GM19463 (cell line): ENCODE data around the gene FKBP11.
A peak's percentile ranks its signal among the peaks of the same experiment; 100 is the strongest.
"Not testable (repeated sequence)": the region's sequence is repeated elsewhere in the genome, so short reads cannot be mapped to it uniquely, and the experiment has no call there.

ENCODE experiments used
- ATAC-seq: cut with Tn5 transposase; IDR thresholded peaks from one replicate; pipeline ENCODE4 v1.9.1; 2021; ENCODE audit warnings: mild to moderate bottlenecking, moderate library complexity; ENCODE audit not compliant: unreplicated experiment

The FKBP11 gene

DNA sequence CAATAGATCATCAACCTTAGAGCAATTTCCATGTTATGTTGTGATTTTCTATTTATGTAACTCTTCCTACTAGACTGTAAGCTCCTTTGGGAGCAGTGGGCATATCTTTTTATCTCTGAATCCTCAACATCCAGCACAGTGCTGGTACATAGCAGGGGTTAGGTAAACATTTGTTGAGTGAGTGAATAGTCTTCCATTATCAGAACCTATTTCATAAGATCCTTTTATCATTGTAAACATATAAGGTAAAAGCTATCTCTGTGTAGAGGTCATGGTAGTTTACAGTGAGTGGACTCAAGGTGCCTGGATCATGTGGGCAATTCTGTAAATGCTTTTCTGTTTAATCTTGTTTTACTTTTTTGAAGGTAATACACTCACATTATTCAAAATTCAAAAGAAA is 15.1 kb downstream of the FKBP11 start:
- no peak for ATAC-seq

DNA sequence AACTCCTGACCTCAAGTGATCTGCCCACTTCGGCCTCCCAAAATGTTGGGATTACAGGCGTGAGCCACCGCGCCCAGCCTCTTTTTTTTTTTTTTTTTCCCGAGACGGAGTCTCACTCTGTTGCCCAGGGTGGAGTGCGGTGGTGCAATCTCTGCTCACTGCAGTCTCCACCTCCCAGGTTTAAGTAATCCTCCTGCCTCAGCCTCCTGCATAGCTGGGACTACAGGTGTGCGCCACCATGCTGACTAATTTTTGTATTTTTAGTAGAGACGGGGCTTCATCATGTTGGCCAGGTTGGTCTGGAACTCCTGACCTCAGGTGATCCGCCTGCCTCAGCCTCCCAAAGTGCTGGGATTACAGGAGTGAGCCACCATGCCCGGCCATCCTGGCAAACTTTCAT is 15.6 kb downstream of the FKBP11 start:
- not testable (repeated sequence) for ATAC-seq

- ATAC-seq: no peak
Measured at GRCh38 chr12:48907245-48907644, 18.0 kb downstream of the FKBP11 start.

GRCh38 chr12:48903982-48904411 is 21.3 kb downstream of the FKBP11 start:
- peak; percentile 66 for ATAC-seq

DNA sequence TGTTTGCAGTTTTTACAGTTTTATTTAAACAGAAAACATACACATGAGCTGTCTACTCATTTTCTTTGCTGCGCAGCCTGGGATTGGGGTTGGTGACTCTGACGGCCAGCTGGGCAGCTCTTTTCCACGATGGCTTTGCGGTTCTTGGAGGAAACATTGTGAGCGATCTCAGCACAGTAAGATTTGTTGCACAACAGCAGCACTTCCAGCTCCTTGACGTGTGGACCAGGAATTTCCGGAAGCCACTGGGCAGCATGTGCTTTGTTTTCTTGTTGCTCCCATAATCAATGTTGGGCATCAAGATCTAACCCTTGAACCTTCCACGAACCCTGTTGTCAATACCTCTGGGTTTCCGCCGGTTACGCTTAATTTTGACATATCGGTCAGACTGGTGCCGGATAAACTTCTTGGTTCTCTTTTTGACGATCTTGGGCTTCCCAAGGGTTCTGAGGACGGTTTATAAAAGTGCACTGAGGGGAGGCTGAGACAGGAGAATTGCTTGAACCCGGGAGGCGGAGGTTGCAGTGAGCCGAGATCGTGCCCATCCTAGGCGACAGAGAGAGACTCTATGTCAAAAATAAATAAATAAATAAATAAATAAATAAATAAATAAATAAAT is 21.8 kb downstream of the FKBP11 start:
- ATAC-seq: no peak

- peak; percentile 85 for ATAC-seq
Measured at GRCh38 chr12:48901278-48901677, 24.0 kb downstream of the FKBP11 start.

GRCh38 chr12:48899651-48900050 is 25.6 kb downstream of the FKBP11 start:
- no peak for ATAC-seq

DNA sequence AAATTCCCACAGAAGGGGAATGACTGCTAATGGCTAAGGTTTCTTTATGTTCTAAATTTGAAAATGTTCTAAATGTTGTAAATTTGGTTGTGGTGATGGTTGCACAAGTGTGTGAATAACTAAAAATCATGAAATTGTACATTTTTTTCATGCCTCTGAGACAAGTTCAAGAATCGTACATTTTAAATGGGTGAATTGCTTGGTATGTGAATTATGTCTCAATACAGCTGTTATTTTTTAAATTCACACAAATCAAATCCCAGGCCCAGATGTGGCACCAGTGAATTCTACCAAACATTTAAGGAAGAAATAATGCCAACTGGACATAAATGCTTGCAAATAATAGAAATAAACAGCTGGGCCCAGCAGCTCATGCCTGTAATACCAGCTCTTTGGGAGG is 31.0 kb downstream of the FKBP11 start:
- ATAC-seq: no peak

DNA sequence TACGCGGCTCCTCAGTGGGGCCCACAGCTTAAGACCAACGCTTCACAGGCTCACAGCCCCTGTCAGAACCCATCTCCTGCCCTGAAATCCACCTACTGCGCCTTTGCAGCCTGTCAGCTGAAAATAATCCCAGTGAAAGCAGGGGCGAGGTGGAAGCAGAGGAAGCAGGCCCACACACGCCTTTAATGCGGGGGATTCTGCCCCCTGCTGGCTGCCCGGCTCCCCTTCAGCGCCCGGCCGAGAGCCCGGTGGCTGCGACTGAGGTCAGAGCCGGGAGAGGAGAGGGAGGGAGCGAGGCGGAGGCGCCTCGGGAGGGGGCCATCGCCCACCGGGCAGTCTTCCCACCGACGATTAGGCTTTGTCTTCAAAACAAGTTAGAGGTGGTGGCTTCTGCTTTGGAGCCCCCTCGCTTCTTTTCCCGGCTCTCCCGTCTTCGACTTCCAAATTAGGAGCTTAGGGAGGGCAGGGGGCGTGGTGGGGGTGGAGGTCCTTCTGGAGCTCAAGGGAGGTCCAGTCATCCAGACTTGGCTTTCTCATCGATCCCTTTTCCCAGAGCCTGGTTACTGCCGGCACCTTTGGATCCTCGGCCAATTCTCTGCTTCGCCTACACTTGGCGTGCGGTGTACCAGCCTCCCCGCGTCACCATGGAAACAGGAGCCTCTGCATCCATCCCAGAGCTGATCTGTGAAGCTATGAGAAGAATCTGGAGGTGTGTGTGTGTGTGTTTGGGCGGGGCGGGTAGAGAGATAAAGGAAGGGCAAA is 34.5 kb downstream of the FKBP11 start:
- peak; percentile 78 for ATAC-seq

- ATAC-seq: no peak
Measured at GRCh38 chr12:48889679-48890078, 35.6 kb downstream of the FKBP11 start.

DNA sequence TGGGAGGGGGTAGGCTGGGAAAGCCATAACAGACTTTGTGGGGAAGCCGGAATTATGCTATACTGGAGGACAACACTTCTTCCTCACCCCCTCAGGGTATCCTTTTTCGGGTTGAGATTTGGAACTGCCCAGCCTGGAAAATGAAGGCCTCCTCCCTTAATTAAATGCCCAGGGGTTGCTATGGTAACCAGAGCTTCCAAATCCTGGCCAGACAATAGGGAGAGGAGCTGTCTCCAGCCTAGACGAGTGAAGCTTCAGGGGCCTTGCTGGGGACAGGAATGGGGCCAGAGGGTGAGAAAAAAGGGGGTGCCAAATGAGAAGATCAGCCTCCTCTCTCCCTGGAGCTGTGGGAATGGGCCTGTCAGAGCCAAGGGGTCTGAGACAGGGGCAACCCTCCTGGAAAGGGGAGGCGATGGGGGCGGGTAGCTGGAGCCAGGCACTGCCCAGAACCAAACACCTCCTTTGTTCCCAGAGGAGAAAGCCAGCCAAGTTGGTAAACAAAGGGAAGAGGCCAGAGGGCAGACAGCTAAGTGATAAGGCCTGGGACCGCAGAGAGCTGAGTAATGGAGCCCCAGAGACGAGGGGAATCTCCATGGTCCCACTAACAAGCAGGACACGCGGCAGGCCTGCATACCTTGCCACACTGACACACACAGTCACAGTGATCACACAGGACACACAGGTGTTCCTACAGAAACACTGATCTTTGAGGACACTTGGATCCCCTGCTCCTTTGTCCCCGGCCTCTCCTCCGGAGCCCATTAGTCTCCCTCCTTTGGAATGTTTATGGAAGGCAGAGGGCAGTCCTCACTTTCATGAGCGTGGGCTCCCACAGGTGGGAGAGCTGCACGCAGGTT is 41.8 kb downstream of the FKBP11 start:
- ATAC-seq: no peak

GRCh38 chr12:48882972-48883304 is 42.4 kb downstream of the FKBP11 start:
- no peak for ATAC-seq

- no peak for ATAC-seq
Measured at GRCh38 chr12:48882315-48882687, 43.0 kb downstream of the FKBP11 start.

- ATAC-seq: no peak
Measured at GRCh38 chr12:48881686-48882314, 43.5 kb downstream of the FKBP11 start.

GRCh38 chr12:48880647-48881046 is 44.6 kb downstream of the FKBP11 start:
- ATAC-seq: no peak

GRCh38 chr12:48878548-48878947 is 46.7 kb downstream of the FKBP11 start:
- ATAC-seq: no peak

DNA sequence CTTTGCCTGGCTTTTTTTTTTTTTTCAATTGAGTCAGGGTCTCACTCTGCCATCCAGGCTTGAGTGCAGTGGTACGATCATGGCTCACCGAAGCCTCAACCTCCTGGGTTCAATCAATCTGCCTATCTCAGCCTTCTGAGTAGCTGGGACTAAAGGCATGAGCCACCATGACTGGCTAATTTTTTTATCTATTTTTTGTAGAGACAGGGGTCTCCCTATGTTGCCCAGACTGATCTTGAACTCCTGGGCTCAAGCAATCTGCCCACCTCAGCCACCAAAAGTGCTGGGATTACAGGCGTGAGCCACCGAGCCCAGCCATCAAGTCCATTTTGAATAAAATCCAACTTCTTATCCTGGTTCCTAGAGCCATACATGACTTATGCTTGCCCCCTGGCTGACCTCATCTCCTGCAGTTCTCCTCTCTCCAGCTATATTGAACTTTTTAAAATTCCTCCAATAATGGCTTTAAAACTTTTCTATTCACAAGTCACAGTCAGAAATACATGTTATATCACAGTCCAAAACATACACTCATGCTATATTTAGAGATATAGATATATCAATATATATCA is 49.3 kb downstream of the FKBP11 start:
- no peak for ATAC-seq

GRCh38 chr12:48873534-48873933 is 51.8 kb downstream of the FKBP11 start:
- ATAC-seq: not testable (repeated sequence)

DNA sequence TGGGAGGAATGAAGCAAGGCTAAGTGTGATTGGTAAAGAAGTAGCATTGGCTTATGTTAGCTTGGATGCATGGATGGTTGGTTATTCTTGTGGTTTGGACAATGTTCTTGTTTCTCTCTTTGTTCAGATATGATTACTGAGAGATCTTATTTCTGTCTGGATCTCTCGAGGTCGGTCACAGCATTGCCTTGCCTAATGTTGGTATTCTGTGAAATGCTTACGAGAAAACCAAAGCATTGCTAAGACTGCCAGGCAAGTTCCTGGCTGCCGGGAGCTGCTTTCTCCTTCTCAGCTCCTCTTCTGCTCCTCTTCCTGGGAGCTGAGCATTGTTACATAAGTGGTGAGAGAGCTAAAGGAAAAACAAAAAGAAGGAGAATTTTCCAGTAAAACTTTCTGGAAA is 52.2 kb downstream of the FKBP11 start:
- no peak for ATAC-seq
